ENCODE measurements around the gene PTX3.

PTX3 gene

DNA sequence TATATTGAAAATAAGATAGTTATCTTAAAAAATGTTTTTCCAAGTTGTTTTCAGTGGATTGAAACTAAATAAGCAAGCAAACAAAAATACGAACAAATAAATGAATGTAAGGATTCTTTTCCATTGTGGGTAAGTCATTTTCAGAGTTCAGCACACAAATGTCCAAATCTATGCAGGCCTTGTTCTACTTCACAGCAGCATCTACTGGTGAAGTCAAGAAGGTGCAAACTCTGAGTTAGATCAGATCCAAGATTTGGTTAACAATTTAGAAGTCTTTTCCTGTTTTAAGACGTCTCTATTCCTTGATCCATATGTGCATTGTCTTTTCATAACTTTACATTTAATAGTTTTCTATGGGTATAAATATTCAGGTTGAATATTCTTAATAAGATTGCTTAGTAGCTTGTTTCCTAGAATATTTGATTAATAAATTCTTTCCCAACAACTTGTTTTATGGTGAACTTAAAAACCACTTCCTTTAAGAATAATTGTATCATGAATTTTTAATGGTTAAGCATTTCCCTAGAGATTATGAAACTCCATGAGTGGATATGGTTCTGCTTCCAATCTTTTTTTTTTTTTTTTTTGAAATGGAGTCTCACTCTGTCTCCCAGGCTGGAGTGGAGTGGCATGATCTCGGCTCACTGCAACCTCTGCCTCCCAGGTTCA, 10.5 kb downstream of the PTX3 start:
- TF ChIP-seq, protein P1, sequence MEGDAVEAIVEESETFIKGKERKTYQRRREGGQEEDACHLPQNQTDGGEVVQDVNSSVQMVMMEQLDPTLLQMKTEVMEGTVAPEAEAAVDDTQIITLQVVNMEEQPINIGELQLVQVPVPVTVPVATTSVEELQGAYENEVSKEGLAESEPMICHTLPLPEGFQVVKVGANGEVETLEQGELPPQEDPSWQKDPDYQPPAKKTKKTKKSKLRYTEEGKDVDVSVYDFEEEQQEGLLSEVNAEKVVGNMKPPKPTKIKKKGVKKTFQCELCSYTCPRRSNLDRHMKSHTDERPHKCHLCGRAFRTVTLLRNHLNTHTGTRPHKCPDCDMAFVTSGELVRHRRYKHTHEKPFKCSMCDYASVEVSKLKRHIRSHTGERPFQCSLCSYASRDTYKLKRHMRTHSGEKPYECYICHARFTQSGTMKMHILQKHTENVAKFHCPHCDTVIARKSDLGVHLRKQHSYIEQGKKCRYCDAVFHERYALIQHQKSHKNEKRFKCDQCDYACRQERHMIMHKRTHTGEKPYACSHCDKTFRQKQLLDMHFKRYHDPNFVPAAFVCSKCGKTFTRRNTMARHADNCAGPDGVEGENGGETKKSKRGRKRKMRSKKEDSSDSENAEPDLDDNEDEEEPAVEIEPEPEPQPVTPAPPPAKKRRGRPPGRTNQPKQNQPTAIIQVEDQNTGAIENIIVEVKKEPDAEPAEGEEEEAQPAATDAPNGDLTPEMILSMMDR (IDR thresholded peaks at IDR 0.05; ENCODE audit: control insufficient read depth, insufficient read depth, low read depth, low read length, missing control alignments) = peak; percentile 70
- no peak overlapping the region for H3K4me3 ChIP-seq (ENCODE audit: control insufficient read depth, low read depth, low read length)
- DNase-seq (ENCODE audit: low read depth) = no peak

DNA sequence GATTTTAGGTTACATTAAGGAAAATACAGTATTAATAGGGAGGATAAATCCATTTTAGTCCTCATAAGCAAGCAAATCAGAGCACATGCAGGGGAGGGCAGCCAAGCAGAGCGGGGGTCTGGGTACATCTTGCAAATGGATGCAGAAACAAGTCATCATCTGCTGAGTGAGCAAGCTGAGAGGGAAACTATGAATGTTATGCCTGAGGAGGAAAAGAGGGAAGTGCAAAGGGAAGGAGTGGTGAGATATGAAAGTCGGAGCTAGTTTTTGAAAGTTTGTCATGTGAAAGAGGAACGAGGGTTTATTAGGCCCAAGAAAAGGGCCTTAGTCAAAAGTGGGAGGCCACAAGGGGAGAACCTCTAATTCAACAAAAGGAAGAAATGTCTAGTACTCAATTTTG, 15.4 kb downstream of the PTX3 start:
- DNase-seq (ENCODE audit: low read depth) = no peak
- no peak overlapping the region for H3K4me3 ChIP-seq (ENCODE audit: control insufficient read depth, low read depth, low read length)
- TF ChIP-seq, protein P1 (IDR thresholded peaks at IDR 0.05; ENCODE audit: control insufficient read depth, insufficient read depth, low read depth, low read length, missing control alignments) = no peak

DNA sequence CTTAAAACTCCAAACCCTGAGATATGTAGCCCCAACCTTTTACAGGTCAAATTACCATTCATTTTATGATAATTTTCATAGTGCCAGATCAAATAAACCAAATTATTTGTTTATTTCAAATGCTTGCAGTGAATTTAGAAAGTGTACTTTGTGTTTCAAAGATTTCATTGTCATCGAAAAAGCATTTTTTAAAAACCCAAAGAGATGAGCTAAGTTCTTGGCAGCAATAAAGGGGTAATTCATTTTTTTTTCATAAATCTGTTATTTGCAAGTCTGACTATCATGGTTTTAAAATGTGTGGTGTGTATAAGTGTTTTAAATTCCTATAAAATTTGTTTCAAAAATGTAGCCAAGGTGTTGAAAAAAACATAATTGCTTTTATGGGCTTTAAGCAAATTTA, 17.2 kb downstream of the PTX3 start:
- no peak overlapping the region for H3K4me3 ChIP-seq (ENCODE audit: control insufficient read depth, low read depth, low read length)
- TF ChIP-seq, protein P1 (IDR thresholded peaks at IDR 0.05; ENCODE audit: control insufficient read depth, insufficient read depth, low read depth, low read length, missing control alignments) = no peak
- no peak for DNase-seq (ENCODE audit: low read depth)

DNA sequence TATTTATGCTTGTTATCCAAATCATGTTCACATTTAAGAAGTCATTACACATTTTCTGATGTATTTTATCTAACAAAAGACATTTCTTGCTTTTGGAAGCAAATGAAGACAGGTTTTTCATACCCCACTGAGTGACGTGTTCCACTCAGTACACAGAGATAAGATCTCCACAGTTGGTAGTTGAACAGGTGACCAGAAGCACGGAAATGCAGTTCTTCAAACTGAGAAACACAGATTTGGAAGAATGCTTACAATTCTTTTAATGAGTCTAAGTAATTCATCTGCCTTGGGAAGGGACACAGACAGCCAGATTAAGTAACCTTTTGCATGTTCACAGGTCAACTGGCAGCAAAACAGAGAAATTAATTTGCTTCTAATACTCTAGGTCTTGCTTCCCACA, 23.1 kb downstream of the PTX3 start:
- no peak for DNase-seq (ENCODE audit: low read depth)
- no peak overlapping the region for H3K4me3 ChIP-seq (ENCODE audit: control insufficient read depth, low read depth, low read length)
- TF ChIP-seq, protein P1 (IDR thresholded peaks at IDR 0.05; ENCODE audit: control insufficient read depth, insufficient read depth, low read depth, low read length, missing control alignments) = no peak

DNA sequence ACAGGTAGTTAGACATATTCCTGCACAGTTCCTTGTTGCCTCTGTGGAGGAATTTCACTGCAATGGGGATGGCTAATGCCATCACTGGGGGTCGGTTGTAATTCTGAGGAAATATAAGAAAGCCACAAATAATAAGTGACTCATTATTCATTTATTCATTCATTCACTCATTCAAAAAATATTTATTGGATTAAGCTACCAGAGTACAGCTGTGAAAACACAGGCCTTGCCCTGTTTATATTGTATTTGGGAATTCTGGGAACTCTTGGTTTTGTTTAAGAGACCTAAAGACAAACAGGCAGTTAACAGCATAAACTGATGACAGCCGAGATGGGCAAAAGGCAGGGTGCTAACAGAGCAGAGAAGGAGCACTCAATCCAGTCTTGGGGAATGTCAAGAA, 23.6 kb downstream of the PTX3 start:
- H3K4me3 ChIP-seq (ENCODE audit: control insufficient read depth, low read depth, low read length) = no peak overlapping the region
- no peak for DNase-seq (ENCODE audit: low read depth)
- TF ChIP-seq, protein P1 (IDR thresholded peaks at IDR 0.05; ENCODE audit: control insufficient read depth, insufficient read depth, low read depth, low read length, missing control alignments) = no peak

DNA sequence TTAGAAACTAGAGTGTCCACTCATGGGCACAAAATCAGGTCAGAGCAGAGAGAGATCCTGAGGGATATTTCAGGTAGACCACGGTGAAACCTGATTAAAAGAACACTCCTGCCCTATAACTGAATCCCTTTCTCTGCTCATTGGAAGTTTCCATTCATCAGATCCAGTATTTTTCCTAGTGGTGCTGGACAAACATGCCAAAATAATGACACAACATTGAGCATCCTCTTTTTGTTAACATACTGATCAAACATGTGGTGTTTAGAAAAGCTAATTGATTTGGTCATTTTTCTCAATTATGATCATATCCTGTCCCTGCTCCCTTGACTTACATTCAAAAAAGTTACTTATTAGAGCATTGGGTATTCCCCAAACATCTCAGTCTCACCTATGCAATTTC, 27.2 kb downstream of the PTX3 start:
- H3K4me3 ChIP-seq (ENCODE audit: control insufficient read depth, low read depth, low read length) = no peak overlapping the region
- DNase-seq (ENCODE audit: low read depth) = no peak
- TF ChIP-seq, protein P1 (IDR thresholded peaks at IDR 0.05; ENCODE audit: control insufficient read depth, insufficient read depth, low read depth, low read length, missing control alignments) = no peak

Data from AG09309 (cell line).